Keratinocyte (primary cell): ENCODE data around the gene ADCK1. TPM values are rescaled to one million over a fixed set of nuclear protein-coding genes. Genes with fewer than 3 reads are reported as not detected.

ENCODE experiments used
- DNase-seq: peaks from one replicate; pipeline ENCODE4 v3.0.0-alpha.2; 2011; ENCODE audit warnings: low read depth, missing footprints, low spot score
- FAIRE-seq: peaks from 2 replicates; lab custom pipeline; 2011; peaks lifted over from hg19 to GRCh38; lab: Jason Lieb, UNC
- H2AFZ ChIP-seq: 2 replicates; pipeline ENCODE4 v1.6.0; 2012; ENCODE audit warnings: low read length, control low read depth, inconsistent platforms; ENCODE audit not compliant: control insufficient read depth
- H3K27ac ChIP-seq: 2 replicates; pipeline ENCODE4 v1.5.1; 2011; ENCODE audit warnings: low read length; ENCODE audit not compliant: control insufficient read depth, insufficient read depth
- H3K27me3 ChIP-seq: 3 replicates; pipeline ENCODE4 v1.6.0; 2011; ENCODE audit warnings: low read length; ENCODE audit not compliant: control insufficient read depth, insufficient read depth; ENCODE audit errors: extremely low read depth
- H3K36me3 ChIP-seq, 2 experiments: 2 replicates in 1 of 2; 3 replicates in 1 of 2; pipeline ENCODE4 v1.5.1; 2011; ENCODE audit warnings: low read length in 2 of 2, mild to moderate bottlenecking in 1 of 2; ENCODE audit not compliant: control insufficient read depth in 2 of 2, insufficient read depth in 2 of 2; ENCODE audit errors: extremely low read depth in 1 of 2
- H3K4me1 ChIP-seq: 3 replicates; pipeline ENCODE4 v1.5.1; 2011; ENCODE audit warnings: low read length; ENCODE audit not compliant: control insufficient read depth, insufficient read depth; ENCODE audit errors: extremely low read depth
- H3K4me2 ChIP-seq: 3 replicates; pipeline ENCODE4 v1.6.0; 2011; ENCODE audit warnings: low read depth, low read length; ENCODE audit not compliant: control insufficient read depth, insufficient read depth; ENCODE audit errors: extremely low read depth
- H3K4me3 ChIP-seq, 3 experiments: fragments of 200-600 bp in 1 of 3; sonication (generic) in 1 of 3; 2 replicates in 2 of 3; 3 replicates in 1 of 3; pipeline ENCODE4 v1.5.1; 2011 to 2016; ENCODE audit warnings: low read length in 3 of 3, mild to moderate bottlenecking in 3 of 3, control low read depth in 2 of 3, inconsistent platforms in 1 of 3, low read depth in 1 of 3, mixed read lengths in 1 of 3, mixed run types in 1 of 3, moderate library complexity in 1 of 3; ENCODE audit not compliant: control insufficient read depth in 2 of 3, insufficient read depth in 2 of 3; ENCODE audit errors: extremely low read depth in 1 of 3
- H3K79me2 ChIP-seq: 2 replicates; pipeline ENCODE4 v1.6.0; 2012; ENCODE audit warnings: low read length; ENCODE audit not compliant: control insufficient read depth, insufficient read depth
- H3K9ac ChIP-seq: 3 replicates; pipeline ENCODE4 v1.6.0; 2011; ENCODE audit warnings: low read length; ENCODE audit not compliant: control insufficient read depth, insufficient read depth; ENCODE audit errors: extremely low read depth
- H3K9me1 ChIP-seq: 3 replicates; pipeline ENCODE4 v1.6.0; 2011; ENCODE audit warnings: low read length; ENCODE audit not compliant: control insufficient read depth, insufficient read depth; ENCODE audit errors: extremely low read depth
- H3K9me3 ChIP-seq: 2 replicates; pipeline ENCODE4 v1.5.1; 2012; ENCODE audit warnings: low read depth, low read length; ENCODE audit not compliant: control insufficient read depth
- H4K20me1 ChIP-seq: 3 replicates; pipeline ENCODE4 v1.6.0; 2011; ENCODE audit warnings: low read length; ENCODE audit not compliant: control insufficient read depth, insufficient read depth; ENCODE audit errors: extremely low read depth
- EZH2 ChIP-seq: IDR thresholded peaks from one replicate; pipeline ENCODE4 v1.6.1; 2012; ENCODE audit warnings: inconsistent platforms, mild to moderate bottlenecking, low read length, moderate library complexity
- dilution Hi-C: fragments of 300-500 bp; cut with MboI; formaldehyde crosslinking; loops from one replicate; pipeline ENCODE4 v1.7.0; 2020; ENCODE audit warnings: low sequenced_read_pairs; ENCODE audit not compliant: extremely low pct_ligation_motif_present
- polyA plus RNA-seq, 5 experiments: library from polyadenylated mRNA; depleted of rRNA in 3 of 5; stranded (reverse) in 3 of 5; stranded (forward) in 1 of 5; unstranded in 1 of 5; fragments of >200 nt; gene quantifications; 1 replicate in 1 of 5; 2 replicates in 3 of 5; 3 replicates in 1 of 5; pipeline versions ENCODE4 v1.2.1 to v1.2.3, GENCODE V29; 2011 to 2012; ENCODE audit warnings: missing spikeins in 2 of 5, low read depth in 1 of 5, low replicate concordance in 1 of 5
- TF ChIP-seq, protein P1 (sequence below), 3 experiments: IDR thresholded peaks in 1 of 3; conservative IDR thresholded peaks in 1 of 3; optimal IDR thresholded peaks in 1 of 3; 2 replicates in 2 of 3; 3 replicates in 1 of 3; pipeline versions ENCODE3 to v1.5.1; 2011; ENCODE audit warnings: low read length in 3 of 3, mild to moderate bottlenecking in 3 of 3, moderate library complexity in 2 of 3, control low read depth in 1 of 3, inconsistent platforms in 1 of 3; ENCODE audit not compliant: insufficient read depth in 2 of 3; ENCODE audit errors: extremely low read depth in 1 of 3

The ADCK1 gene
- polyA plus RNA-seq, 1 donor (not counting 4 experiments of a cell fraction or from before 2014, with no cell fraction given), result 4.9 TPM

DNA sequence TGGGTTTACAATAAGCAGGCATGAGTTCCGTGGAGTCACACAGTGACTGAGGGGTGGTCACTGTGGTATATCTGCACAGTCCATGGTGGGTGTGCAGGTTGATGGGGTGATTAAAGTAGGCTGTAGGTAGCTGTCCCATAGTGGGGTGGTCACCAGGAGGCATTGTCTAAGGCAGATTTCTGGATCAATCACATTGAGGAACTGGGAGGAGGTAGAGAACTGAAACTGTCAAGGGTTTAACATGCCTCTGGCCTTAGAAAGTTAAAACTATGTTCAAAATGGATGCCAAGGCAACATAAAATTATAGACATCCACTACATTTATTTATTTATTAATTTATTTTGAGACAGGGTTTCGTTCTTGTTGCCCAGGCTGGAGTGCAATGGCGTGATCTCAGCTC lies 8.3 kb downstream of the ADCK1 start:
- dilution Hi-C loops, result no loop called here
- FAIRE-seq (no peak), DNase-seq (no peak)
- Histone ChIP-seq H3K4me3 (no peak overlapping the region), H3K27me3 (no peaks in the 10 kb centered on the region), H3K9me3 (no peaks in the 10 kb centered on the region), H3K36me3 (no peaks in the 10 kb centered on the region), H3K27ac (no peak overlapping the region), H3K4me2 (no peak overlapping the region), H2AFZ (no peak overlapping the region), H4K20me1 (no peaks in the 10 kb centered on the region), H3K9me1 (no peaks in the 10 kb centered on the region), H3K4me1 (no peaks in the 10 kb centered on the region), H3K79me2 (no peaks in the 10 kb centered on the region), H3K9ac (no peak overlapping the region)
- TF ChIP-seq, protein P1, sequence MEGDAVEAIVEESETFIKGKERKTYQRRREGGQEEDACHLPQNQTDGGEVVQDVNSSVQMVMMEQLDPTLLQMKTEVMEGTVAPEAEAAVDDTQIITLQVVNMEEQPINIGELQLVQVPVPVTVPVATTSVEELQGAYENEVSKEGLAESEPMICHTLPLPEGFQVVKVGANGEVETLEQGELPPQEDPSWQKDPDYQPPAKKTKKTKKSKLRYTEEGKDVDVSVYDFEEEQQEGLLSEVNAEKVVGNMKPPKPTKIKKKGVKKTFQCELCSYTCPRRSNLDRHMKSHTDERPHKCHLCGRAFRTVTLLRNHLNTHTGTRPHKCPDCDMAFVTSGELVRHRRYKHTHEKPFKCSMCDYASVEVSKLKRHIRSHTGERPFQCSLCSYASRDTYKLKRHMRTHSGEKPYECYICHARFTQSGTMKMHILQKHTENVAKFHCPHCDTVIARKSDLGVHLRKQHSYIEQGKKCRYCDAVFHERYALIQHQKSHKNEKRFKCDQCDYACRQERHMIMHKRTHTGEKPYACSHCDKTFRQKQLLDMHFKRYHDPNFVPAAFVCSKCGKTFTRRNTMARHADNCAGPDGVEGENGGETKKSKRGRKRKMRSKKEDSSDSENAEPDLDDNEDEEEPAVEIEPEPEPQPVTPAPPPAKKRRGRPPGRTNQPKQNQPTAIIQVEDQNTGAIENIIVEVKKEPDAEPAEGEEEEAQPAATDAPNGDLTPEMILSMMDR (optimal IDR thresholded peaks at IDR 0.05 in 1 of 3, IDR thresholded peaks at IDR 0.05 in 1 of 3, conservative IDR thresholded peaks at IDR 0.05 in 1 of 3; ENCODE audit: extremely low read depth in 1 of 3, insufficient read depth in 2 of 3, low read length in 3 of 3), result no peak
- TF ChIP-seq EZH2, result no peak

DNA sequence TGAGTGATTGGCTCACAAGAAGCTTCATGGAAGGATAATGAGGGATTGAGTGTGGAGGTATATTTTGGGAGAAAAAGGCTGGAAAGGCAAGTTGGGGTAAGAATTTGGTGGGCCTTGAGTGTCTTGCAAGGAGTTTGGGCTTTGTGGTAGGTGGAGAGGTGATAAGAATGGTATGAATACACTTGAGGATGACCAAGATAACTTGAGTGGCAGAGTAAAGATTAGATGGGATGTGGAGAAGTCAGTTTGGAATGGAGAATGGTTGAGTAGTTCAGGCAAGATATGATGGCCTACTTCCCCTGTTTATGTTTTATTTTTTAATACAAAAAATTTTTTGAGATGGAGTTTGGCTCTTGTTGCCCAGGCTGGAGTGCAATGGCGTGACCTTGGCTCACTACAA lies 9.1 kb downstream of the ADCK1 start:
- no peaks in the 10 kb centered on the region for H4K20me1 ChIP-seq
- no peak for FAIRE-seq
- TF ChIP-seq, protein P1 (optimal IDR thresholded peaks at IDR 0.05 in 1 of 3, IDR thresholded peaks at IDR 0.05 in 1 of 3, conservative IDR thresholded peaks at IDR 0.05 in 1 of 3; ENCODE audit: extremely low read depth in 1 of 3, insufficient read depth in 2 of 3, low read length in 3 of 3), result no peak
- TF ChIP-seq EZH2, result no peak

More for the DNA sequence above, 9.1 kb downstream of the ADCK1 start:
- Histone ChIP-seq H2AFZ (no peak overlapping the region), H3K9me3 (no peaks in the 10 kb centered on the region), H3K27me3 (no peaks in the 10 kb centered on the region), H3K27ac (no peak overlapping the region), H3K9ac (no peak overlapping the region), H3K9me1 (no peaks in the 10 kb centered on the region), H3K79me2 (no peaks in the 10 kb centered on the region), H3K4me3 (no peak overlapping the region), H3K36me3 (no peaks in the 10 kb centered on the region), H3K4me1 (no peaks in the 10 kb centered on the region), H3K4me2 (no peak overlapping the region)
- dilution Hi-C loops, result no loop called here
- no peak for DNase-seq
